Hypothalamus (tissue), 51 donors: ENCODE results near the gene DNAJB5.

Experiments
- DNase-seq, 51 donors: peaks; one replicate each; lab custom pipeline; 2025; lab: John Stamatoyannopoulos, UW

Gene DNAJB5

DNA sequence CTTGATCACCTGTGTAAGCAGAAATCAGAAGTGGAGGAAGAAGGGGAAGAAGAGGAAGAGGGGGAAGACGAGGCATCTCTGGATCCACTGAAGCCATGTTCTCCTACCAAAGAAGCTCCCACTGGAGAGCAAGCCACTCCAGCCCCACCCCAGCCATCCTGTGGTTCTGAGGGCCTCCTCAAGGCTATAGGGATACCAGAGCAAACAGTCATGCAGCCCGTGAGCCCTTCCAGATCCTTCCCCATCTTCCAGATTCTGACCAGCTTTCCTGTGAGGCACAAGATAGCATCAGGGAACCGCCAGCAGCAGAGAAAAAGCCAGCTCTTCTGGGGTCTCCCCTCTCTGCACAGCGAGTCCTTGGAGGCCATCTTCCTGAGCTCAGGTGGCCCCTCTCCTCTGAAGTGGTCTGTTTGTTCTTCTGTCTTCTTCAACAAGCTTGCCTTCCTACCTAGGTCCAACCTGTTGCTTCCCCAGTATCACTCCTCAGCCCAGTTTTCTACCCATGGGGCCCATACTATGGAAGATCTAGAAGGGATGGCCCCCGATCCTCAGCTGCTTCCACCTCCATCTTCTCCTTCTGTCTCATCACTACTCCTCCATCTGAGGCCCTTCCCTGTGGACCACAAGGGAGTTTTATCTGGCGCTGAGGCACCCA is 53.5 kb downstream of the DNAJB5 start:
- no peak for DNase-seq

DNA sequence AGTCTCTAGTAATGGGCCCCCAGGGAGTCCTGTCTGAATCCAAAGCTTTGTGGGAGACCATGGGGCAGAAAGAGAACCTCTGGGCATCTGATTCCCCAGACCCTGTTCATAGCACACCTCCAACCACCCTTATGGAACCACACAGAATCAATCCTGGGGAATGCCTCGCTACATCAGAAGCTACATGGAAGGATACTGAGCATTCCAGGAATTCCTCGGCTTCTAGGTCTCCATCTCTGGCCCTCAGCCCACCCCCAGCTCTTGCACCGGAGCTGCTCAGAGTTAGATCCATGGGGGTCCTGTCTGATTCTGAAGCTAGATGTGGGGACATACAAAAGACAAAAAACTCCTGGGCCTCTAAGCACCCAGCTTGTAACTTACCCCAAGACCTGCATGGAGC is 54.5 kb downstream of the DNAJB5 start:
- DNase-seq: no peak
